ENCODE results near the gene MTX2.
"Not testable (repeated sequence)": the region's sequence is repeated elsewhere in the genome, so short reads cannot be mapped to it uniquely, and the experiment has no call there.

The MTX2 gene

DNA sequence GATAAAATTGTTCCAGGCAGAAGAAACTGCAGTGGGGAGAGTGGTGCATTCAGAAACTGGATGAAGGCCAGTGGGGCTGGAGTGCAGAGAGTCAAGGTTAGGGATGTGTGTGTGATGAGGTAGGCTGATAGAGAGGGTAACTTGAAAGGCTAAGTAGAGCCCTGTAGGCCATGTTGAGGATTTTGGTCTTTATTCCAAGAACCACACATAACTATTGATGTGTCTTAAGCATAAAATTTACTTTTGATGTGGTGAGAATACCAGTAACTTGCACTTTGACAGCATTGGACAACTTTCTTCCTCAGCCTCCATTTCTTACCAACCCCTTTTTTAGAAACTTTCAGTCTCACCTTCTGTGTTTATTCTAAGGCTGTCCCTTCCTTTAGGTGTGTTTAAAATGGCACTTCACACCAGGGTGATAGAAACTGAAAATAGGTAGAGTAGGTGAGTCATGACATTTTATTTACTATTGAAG is 22.6 kb downstream of the MTX2 start:
- DNase-seq: no peak

DNA sequence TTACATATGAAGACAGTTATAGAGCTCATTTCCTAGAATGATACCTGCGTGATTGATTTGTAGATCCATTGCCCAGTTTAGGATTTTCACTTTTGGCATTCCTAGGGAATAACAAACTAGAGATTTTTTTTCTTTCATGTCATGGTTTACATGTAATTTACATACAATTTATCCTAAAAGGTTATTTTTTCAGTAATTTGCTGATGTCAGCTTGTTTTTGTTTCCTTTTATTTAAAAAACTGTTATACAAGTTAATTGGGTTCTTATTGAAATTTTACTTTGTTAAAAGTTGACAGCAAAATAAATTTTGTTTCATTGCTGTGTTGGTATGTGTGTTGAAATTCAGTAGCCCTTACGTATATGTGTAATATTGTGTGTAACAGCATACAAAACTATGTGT is 23.4 kb downstream of the MTX2 start:
- no peak for DNase-seq

GRCh38 chr2:176293334-176293733 is 24.1 kb downstream of the MTX2 start:
- DNase-seq: no peak

DNA sequence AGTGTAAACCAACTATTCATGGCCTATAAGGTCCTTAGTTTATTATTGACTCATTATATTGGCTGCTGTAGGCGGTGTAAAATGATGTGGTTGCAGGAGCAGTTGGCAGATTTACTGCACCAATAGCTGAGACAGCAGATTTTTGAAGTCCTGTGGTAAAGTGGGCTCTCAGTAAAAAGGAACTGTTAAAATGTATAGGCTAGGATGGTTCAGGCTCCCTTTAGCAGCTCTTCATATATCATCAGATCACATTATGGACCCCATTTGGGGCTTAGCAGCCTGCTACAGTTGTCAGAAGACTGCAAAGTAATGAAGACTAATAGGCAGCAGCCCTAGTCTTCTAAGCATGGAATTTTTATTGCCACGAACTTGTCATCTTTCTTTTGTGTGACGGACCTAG is 27.8 kb downstream of the MTX2 start:
- no peak for DNase-seq

DNA sequence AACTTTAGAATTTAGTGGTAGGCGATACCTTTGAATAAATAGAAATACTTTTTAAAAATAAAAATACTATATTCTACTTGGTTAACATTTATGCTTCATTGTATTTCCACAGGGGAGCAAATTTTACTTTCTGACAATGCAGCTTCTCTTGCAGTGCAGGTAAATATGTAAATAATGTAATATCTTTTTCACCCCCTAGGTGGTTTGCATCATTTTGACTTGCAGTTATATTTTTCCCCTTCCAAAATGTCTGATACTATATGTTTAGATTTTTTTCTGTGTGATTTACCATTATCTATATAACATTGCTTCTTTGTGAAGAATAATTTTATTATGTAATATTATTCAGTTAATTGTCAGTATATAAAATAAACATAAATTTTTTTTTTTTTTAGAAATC is 28.5 kb downstream of the MTX2 start:
- no peak for DNase-seq

DNA sequence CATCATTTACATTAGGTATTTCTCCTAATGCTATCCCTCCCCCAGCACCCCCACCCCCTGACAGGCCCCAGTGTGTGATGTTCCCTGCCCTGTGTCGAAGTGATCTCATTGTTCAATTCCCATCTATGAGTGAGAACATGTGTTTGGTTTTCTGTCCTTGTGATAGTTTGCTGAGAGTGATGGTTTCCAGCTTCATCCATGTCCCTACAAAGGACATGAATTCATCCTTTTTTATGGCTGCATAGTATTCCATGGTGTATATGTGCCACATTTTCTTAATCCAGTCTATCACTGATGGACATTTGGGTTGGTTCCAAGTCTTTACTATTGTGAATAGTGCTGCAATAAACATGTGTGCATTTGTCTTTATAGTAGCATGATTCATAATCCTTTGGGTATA is 36.8 kb downstream of the MTX2 start:
- DNase-seq: not testable (repeated sequence)

DNA sequence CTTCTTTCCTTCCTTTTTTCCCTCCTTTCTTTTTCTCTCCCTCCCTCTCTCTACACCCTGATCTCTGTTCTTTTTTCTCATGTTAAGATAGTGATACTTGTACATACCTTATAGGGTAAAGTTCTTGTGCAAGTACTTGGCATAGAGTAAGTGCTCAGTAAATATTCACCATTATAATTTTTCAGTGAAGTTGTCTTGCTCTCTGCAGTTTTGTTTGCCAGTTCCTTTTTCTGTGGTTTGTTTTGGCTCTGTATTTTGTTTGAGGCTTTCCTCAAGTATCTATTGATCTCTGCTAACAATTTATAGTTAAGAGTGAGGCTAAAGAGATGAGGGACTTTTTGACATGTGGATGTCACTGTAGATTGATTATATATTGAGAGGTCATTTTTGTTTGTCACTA is 48.0 kb downstream of the MTX2 start:
- DNase-seq: no peak

DNA sequence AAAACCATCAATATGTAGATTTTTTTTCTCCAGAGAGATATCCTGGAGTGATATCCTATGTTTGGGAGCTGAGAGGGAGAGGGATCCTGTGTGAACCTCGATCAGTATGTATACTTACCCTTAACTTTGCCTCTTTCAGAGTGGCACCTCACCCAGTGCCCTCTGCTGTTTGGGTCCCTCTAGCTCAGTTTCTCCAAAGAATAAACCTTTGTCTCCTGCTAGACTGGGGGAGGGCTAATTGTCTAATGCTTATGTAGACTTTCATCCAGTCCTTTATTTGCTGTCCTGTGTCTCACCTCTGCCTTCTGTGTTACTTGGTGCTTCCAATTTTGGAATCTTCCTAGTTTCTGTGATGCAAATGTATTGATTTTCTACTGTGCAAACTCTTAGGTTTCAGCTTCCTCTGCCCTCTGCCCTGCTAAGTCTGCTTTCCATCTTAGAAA is 48.4 kb downstream of the MTX2 start:
- DNase-seq: no peak

DNA sequence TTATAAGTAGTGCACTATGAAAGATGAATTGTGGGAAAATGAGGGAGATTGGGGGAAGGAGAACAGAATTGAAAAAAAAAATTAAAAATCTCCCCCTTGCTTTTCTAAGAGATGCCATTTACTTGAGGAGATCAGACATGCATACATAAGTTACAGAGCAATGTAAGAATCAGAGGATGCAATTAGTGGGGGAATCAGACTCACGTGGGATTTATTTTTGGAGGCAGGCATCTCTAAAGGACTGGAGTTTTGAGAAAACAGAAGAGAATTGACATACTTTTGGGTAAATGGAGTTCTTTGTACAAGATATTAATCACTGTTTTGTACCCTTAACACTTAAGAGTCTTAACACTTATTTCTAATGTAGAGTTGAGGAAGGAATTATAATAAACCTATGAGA is 52.7 kb downstream of the MTX2 start:
- DNase-seq: no peak

DNA sequence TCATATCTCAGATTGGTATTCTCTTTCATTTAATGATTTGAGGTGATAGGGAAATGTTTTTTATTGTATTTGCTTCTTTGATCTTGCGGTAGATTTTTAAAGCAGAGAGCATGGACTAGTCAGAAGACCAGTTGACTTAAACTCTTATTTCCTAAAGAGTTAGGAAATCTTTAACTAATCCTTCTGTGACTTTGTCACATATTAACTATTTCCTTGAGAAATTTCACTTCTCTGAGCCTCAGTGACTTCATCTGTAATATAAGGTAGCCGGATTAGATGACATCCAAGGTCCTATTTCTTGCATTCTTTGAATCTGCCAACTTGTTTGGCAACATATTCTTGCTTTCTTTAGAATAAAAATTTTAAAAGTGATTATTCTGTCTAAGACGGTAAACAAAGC is 55.6 kb downstream of the MTX2 start:
- DNase-seq: no peak

GRCh38 chr2:176325732-176326131 is 56.5 kb downstream of the MTX2 start:
- DNase-seq: no peak

DNA sequence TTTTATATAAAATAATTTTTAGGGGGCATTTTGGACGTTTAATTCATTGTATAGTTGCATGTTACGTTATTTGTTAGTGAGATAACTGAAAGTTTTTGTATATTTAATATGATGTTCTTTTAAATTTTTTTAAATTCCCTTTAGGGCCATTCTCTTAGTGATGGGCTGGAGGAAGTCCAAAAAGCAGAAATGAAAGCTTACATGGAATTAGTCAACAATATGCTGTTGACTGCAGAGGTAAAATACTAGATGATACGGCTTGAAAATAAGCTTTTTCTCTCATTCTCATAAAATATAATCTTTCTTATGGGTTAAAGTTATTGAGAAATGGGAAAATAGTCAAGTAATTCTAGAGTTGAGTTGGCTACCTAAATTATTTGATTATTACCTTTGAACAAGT is 58.9 kb downstream of the MTX2 start:
- DNase-seq: no peak

GRCh38 chr2:176330612-176331011 is 61.4 kb downstream of the MTX2 start:
- DNase-seq: no peak

DNA sequence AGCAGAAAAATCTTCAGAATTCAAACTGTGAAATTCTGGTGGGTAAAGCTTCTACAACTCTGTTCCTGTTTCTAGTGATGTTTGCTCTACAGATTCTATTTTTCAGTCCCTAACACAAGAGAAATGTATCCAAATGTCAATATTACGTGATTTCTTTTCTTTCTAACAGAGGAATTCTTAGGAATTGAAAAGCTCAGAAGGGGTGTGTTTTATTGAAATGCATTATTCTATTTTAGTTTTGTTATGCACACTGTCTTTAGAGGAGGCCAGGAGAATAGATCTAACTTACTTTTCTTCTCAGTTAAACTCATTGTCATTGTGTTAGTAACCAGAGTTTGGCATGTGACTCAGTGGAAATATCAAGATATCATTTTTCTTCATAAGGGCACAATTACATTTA is 62.4 kb downstream of the MTX2 start:
- no peak for DNase-seq

DNA sequence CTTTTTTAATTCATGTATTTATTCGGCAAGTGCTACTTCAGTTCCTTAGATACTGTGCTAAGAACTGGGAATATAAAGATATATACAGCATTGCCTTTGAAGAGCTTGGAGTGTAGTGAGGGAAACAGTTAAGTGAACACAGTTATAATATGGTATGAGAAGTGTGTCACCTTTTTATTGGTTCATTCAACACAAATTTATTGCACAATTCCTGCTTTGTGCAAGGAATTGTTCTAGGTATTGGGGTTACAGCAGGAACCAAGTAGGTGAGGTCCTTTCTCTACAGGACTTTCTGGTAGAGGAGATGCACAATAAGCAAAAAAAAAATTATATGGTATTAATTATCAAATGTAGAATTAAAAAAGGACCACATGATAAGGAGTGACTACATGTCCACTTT is 65.5 kb downstream of the MTX2 start:
- DNase-seq: no peak

DNA sequence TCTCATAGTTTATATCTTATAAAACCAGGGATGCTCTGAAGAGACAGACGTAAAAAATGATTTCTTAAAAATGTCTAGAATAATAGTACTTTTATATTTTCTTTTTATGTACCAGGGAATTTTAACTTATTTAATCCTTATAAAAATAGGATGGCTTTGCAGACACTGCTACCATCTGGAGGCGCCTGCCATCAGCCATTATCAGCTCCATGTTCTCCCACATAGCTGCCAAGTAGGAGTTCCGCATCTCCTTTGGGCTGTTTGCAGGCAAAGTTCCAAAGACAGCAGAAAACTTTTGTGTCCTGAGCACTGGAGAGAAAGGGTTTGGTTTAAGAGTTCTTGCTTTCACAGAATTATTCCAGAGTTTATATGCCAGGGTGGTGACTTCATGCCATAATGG is 69.2 kb downstream of the MTX2 start:
- DNase-seq: no peak

GRCh38 chr2:176339208-176339607 is 70.0 kb downstream of the MTX2 start:
- no peak for DNase-seq

- no peak for DNase-seq
Observed at GRCh38 chr2:176356251-176356650, 87.0 kb downstream of the MTX2 start.

GRCh38 chr2:176364273-176364977 is 95.2 kb downstream of the MTX2 start:
- DNase-seq: no peak

DNA sequence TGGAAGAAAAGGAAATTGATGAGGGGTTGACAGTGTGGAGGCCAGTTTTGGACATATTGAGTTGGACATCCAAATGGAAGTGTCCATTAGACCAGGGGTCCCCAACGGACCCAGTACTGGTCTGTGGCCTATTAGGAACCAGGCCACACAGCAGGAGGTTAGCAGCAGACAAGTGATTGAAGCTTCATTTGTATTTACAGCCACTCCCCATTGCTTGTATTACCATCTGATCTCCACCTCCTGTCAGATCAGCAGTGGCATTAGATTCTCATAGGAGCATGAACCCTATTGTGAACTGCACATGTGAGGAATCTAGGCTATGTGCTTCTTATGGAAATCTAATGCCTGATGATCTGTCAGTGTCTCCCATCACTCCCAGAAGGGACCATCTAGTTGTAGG is 99.1 kb downstream of the MTX2 start:
- no peak for DNase-seq

DNA sequence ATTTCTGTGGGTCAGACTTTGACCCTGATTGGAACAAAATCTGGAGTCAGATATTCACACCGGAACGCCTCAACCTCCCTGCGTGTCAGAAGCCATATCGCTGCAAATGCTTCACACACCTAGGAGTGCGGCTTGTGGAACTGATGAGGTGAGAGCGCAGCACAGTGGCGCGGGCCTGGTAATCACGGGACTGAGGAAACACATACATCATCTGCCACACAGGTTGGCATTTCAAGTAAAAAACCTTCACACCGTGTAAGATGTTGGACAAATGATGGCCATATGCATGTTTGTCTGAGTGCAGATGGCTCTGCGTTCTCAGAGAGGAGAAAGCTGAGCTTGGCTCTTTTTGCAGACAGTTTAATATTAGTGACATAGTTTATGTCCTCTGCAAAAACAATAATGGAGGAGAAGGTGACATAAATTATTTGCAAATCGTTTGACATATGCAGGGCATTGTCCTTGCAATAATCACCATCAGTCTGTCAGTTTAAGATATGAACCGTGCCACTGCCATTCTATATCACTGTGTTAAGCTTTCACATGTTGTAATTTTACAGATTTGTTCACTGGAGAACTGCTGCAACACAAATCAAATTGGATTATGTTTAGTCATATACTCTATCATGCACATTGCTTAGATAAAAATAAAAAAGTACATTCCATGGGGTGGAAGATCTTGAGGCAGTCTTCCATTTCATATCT is 101.4 kb downstream of the MTX2 start:
- DNase-seq: no peak

GRCh38 chr2:176373155-176373554 is 103.9 kb downstream of the MTX2 start:
- not testable (repeated sequence) for DNase-seq

- no peak for DNase-seq
Observed at GRCh38 chr2:176378323-176378722, 109.1 kb downstream of the MTX2 start.

GRCh38 chr2:176380341-176380740 is 111.1 kb downstream of the MTX2 start:
- no peak for DNase-seq

GRCh38 chr2:176383100-176383499 is 113.9 kb downstream of the MTX2 start:
- no peak for DNase-seq
